ENCODE measurements around the gene RUBCN.
"Not testable (repeated sequence)": the region's sequence is repeated elsewhere in the genome, so short reads cannot be mapped to it uniquely, and the experiment has no call there.

The RUBCN gene

GRCh38 chr3:197680955-197681521 lies 55.7 kb downstream of the RUBCN start:
- H3K27me3 ChIP-seq (ENCODE audit: control insufficient read depth, insufficient read depth, low read length), result no peaks in the 10 kb centered on the region
- no peak overlapping the region for H3K4me3 ChIP-seq (ENCODE audit: low read depth, low read length)
- H3K36me3 ChIP-seq (ENCODE audit: control insufficient read depth, insufficient read depth, low read length), result peaks cover 10% of the 10 kb centered on the region
- H3K9me3 ChIP-seq (ENCODE audit: control insufficient read depth, insufficient read depth, low read length), result no peaks in the 10 kb centered on the region
- H3K4me1 ChIP-seq (ENCODE audit: control insufficient read depth, insufficient read depth, low read length), result no peaks in the 10 kb centered on the region
- no peak overlapping the region for H3K9ac ChIP-seq (ENCODE audit: low read depth, low read length)

GRCh38 chr3:197675951-197676350 lies 60.8 kb downstream of the RUBCN start:
- no peak overlapping the region for H3K4me3 ChIP-seq (ENCODE audit: low read depth, low read length)
- H3K4me1 ChIP-seq (ENCODE audit: control insufficient read depth, insufficient read depth, low read length), result no peaks in the 10 kb centered on the region
- no peaks in the 10 kb centered on the region for H3K9me3 ChIP-seq (ENCODE audit: control insufficient read depth, insufficient read depth, low read length)
- no peak overlapping the region for H3K9ac ChIP-seq (ENCODE audit: low read depth, low read length)
- peaks cover 12% of the 10 kb centered on the region for H3K36me3 ChIP-seq (ENCODE audit: control insufficient read depth, insufficient read depth, low read length)
- no peaks in the 10 kb centered on the region for H3K27me3 ChIP-seq (ENCODE audit: control insufficient read depth, insufficient read depth, low read length)

- no peak overlapping the region for H3K9ac ChIP-seq (ENCODE audit: low read depth, low read length)
- no peaks in the 10 kb centered on the region for H3K27me3 ChIP-seq (ENCODE audit: control insufficient read depth, insufficient read depth, low read length)
- no peak overlapping the region for H3K4me3 ChIP-seq (ENCODE audit: low read depth, low read length)
- no peaks in the 10 kb centered on the region for H3K4me1 ChIP-seq (ENCODE audit: control insufficient read depth, insufficient read depth, low read length)
- no peaks in the 10 kb centered on the region for H3K9me3 ChIP-seq (ENCODE audit: control insufficient read depth, insufficient read depth, low read length)
- H3K36me3 ChIP-seq (ENCODE audit: control insufficient read depth, insufficient read depth, low read length), result peaks cover 12% of the 10 kb centered on the region
Observed at GRCh38 chr3:197675563-197675860, 61.2 kb downstream of the RUBCN start.

- H3K27me3 ChIP-seq (ENCODE audit: control insufficient read depth, insufficient read depth, low read length), result no peaks in the 10 kb centered on the region
- no peaks in the 10 kb centered on the region for H3K9me3 ChIP-seq (ENCODE audit: control insufficient read depth, insufficient read depth, low read length)
- no peak overlapping the region for H3K9ac ChIP-seq (ENCODE audit: low read depth, low read length)
- H3K4me1 ChIP-seq (ENCODE audit: control insufficient read depth, insufficient read depth, low read length), result no peaks in the 10 kb centered on the region
- H3K36me3 ChIP-seq (ENCODE audit: control insufficient read depth, insufficient read depth, low read length), result peaks cover 12% of the 10 kb centered on the region
- H3K4me3 ChIP-seq (ENCODE audit: low read depth, low read length), result no peak overlapping the region
Observed at GRCh38 chr3:197674741-197675562, 61.8 kb downstream of the RUBCN start.

- H3K4me1 ChIP-seq (ENCODE audit: control insufficient read depth, insufficient read depth, low read length), result no peaks in the 10 kb centered on the region
- no peak overlapping the region for H3K9ac ChIP-seq (ENCODE audit: low read depth, low read length)
- peaks cover 12% of the 10 kb centered on the region for H3K36me3 ChIP-seq (ENCODE audit: control insufficient read depth, insufficient read depth, low read length)
- H3K27me3 ChIP-seq (ENCODE audit: control insufficient read depth, insufficient read depth, low read length), result no peaks in the 10 kb centered on the region
- H3K4me3 ChIP-seq (ENCODE audit: low read depth, low read length), result no peak overlapping the region
- no peaks in the 10 kb centered on the region for H3K9me3 ChIP-seq (ENCODE audit: control insufficient read depth, insufficient read depth, low read length)
Observed at GRCh38 chr3:197673170-197673569, 63.5 kb downstream of the RUBCN start.

- peaks cover 5% of the 10 kb centered on the region for H3K36me3 ChIP-seq (ENCODE audit: control insufficient read depth, insufficient read depth, low read length)
- H3K27me3 ChIP-seq (ENCODE audit: control insufficient read depth, insufficient read depth, low read length), result no peaks in the 10 kb centered on the region
- H3K9me3 ChIP-seq (ENCODE audit: control insufficient read depth, insufficient read depth, low read length), result no peaks in the 10 kb centered on the region
- H3K9ac ChIP-seq (ENCODE audit: low read depth, low read length), result no peak overlapping the region
- no peak overlapping the region for H3K4me3 ChIP-seq (ENCODE audit: low read depth, low read length)
- H3K4me1 ChIP-seq (ENCODE audit: control insufficient read depth, insufficient read depth, low read length), result no peaks in the 10 kb centered on the region
Observed at GRCh38 chr3:197670361-197670760, 66.3 kb downstream of the RUBCN start.

GRCh38 chr3:197667968-197668367 lies 68.7 kb downstream of the RUBCN start:
- Histone ChIP-seq H3K27me3 (ENCODE audit: control insufficient read depth, insufficient read depth, low read length) (no peaks in the 10 kb centered on the region), H3K4me3 (ENCODE audit: low read depth, low read length) (no peak overlapping the region), H3K36me3 (ENCODE audit: control insufficient read depth, insufficient read depth, low read length) (no peaks in the 10 kb centered on the region), H3K9ac (ENCODE audit: low read depth, low read length) (no peak overlapping the region), H3K4me1 (ENCODE audit: control insufficient read depth, insufficient read depth, low read length) (no peaks in the 10 kb centered on the region), H3K9me3 (ENCODE audit: control insufficient read depth, insufficient read depth, low read length) (no peaks in the 10 kb centered on the region)

- not testable (repeated sequence) for H3K27me3 ChIP-seq (ENCODE audit: control insufficient read depth, insufficient read depth, low read length); H3K4me3 ChIP-seq (ENCODE audit: low read depth, low read length); H3K9me3 ChIP-seq (ENCODE audit: control insufficient read depth, insufficient read depth, low read length); H3K36me3 ChIP-seq (ENCODE audit: control insufficient read depth, insufficient read depth, low read length); H3K9ac ChIP-seq (ENCODE audit: low read depth, low read length); H3K4me1 ChIP-seq (ENCODE audit: control insufficient read depth, insufficient read depth, low read length)
Observed at GRCh38 chr3:197667293-197667692, 69.4 kb downstream of the RUBCN start.

GRCh38 chr3:197666221-197666842 lies 70.4 kb downstream of the RUBCN start:
- H3K36me3 ChIP-seq (ENCODE audit: control insufficient read depth, insufficient read depth, low read length); H3K9ac ChIP-seq (ENCODE audit: low read depth, low read length); H3K4me1 ChIP-seq (ENCODE audit: control insufficient read depth, insufficient read depth, low read length); H3K9me3 ChIP-seq (ENCODE audit: control insufficient read depth, insufficient read depth, low read length); H3K27me3 ChIP-seq (ENCODE audit: control insufficient read depth, insufficient read depth, low read length); H3K4me3 ChIP-seq (ENCODE audit: low read depth, low read length): not testable (repeated sequence)

GRCh38 chr3:197665549-197665948 lies 71.2 kb downstream of the RUBCN start:
- not testable (repeated sequence) for H3K36me3 ChIP-seq (ENCODE audit: control insufficient read depth, insufficient read depth, low read length); H3K27me3 ChIP-seq (ENCODE audit: control insufficient read depth, insufficient read depth, low read length); H3K4me1 ChIP-seq (ENCODE audit: control insufficient read depth, insufficient read depth, low read length); H3K4me3 ChIP-seq (ENCODE audit: low read depth, low read length); H3K9ac ChIP-seq (ENCODE audit: low read depth, low read length); H3K9me3 ChIP-seq (ENCODE audit: control insufficient read depth, insufficient read depth, low read length)

GRCh38 chr3:197665142-197665491 lies 71.6 kb downstream of the RUBCN start:
- not testable (repeated sequence) for H3K4me3 ChIP-seq (ENCODE audit: low read depth, low read length); H3K4me1 ChIP-seq (ENCODE audit: control insufficient read depth, insufficient read depth, low read length); H3K9ac ChIP-seq (ENCODE audit: low read depth, low read length); H3K36me3 ChIP-seq (ENCODE audit: control insufficient read depth, insufficient read depth, low read length); H3K9me3 ChIP-seq (ENCODE audit: control insufficient read depth, insufficient read depth, low read length); H3K27me3 ChIP-seq (ENCODE audit: control insufficient read depth, insufficient read depth, low read length)

GRCh38 chr3:197664414-197665141 lies 72.1 kb downstream of the RUBCN start:
- not testable (repeated sequence) for H3K9ac ChIP-seq (ENCODE audit: low read depth, low read length); H3K4me3 ChIP-seq (ENCODE audit: low read depth, low read length); H3K9me3 ChIP-seq (ENCODE audit: control insufficient read depth, insufficient read depth, low read length); H3K36me3 ChIP-seq (ENCODE audit: control insufficient read depth, insufficient read depth, low read length); H3K4me1 ChIP-seq (ENCODE audit: control insufficient read depth, insufficient read depth, low read length); H3K27me3 ChIP-seq (ENCODE audit: control insufficient read depth, insufficient read depth, low read length)
